PC-9 (cell line): ENCODE results near the gene EXOC4. TPM values are rescaled to one million over a fixed set of nuclear protein-coding genes. Genes with fewer than 3 reads are reported as not detected.

ENCODE experiments used
- BruUV-seq: library from RNA; stranded (reverse); fragments of 400-500 nt; replicated peaks from 2 replicates; lab custom pipeline; 2021; lab: Mats Ljungman, UMichigan
- CTCF ChIA-PET: fragments of 300-600 bp; sonication (Branson Sonifier 250); formaldehyde crosslinking; loops from one replicate; lab custom pipeline; 2022; ENCODE audit warnings: antibody characterized with exemption; lab: Charles Lee
- POLR2A ChIA-PET: fragments of 300-600 bp; sonication (Branson Sonifier 250); formaldehyde crosslinking; loops from one replicate; lab custom pipeline; 2022; ENCODE audit warnings: antibody characterized with exemption; ENCODE audit not compliant: unreplicated experiment; lab: Charles Lee
- DNase-seq, 2 experiments: peaks; one replicate each; pipeline versions ENCODE4 v3.0.0 to v3.0.0-alpha.2; 2015 to 2022; ENCODE audit warnings: mixed read lengths in 1 of 2
- H2AFZ ChIP-seq: fragments of 200-600 bp; sonication (generic); 2 replicates; pipeline ENCODE4 v1.8.1; 2017; ENCODE audit warnings: antibody characterized with exemption
- H3F3A ChIP-seq: fragments of 200-600 bp; sonication (generic); 2 replicates; pipeline ENCODE4 v1.8.1; 2017; ENCODE audit warnings: antibody characterized with exemption, mild to moderate bottlenecking, low read depth; ENCODE audit not compliant: insufficient read depth
- H3K27ac ChIP-seq: fragments of 200-600 bp; sonication (generic); 2 replicates; pipeline ENCODE4 v1.6.1; 2016; ENCODE audit warnings: mixed run types
- H3K27me3 ChIP-seq: fragments of 200-600 bp; sonication (generic); 2 replicates; pipeline ENCODE4 v1.6.1; 2016; ENCODE audit warnings: low read depth, mixed run types; ENCODE audit not compliant: insufficient read depth
- H3K36me3 ChIP-seq: fragments of 200-600 bp; sonication (generic); 2 replicates; pipeline ENCODE4 v1.6.1; 2016; ENCODE audit warnings: low read depth, mixed run types
- H3K4me1 ChIP-seq: fragments of 200-600 bp; sonication (generic); replicated peaks from 2 replicates; pipeline ENCODE4 v1.6.1; 2016; ENCODE audit warnings: mixed run types; ENCODE audit not compliant: insufficient read depth
- H3K4me2 ChIP-seq: fragments of 200-600 bp; sonication (generic); 2 replicates; pipeline ENCODE4 v1.6.1; 2017; ENCODE audit warnings: mixed run types
- H3K4me3 ChIP-seq: fragments of 200-600 bp; sonication (generic); 2 replicates; pipeline ENCODE4 v1.6.1; 2016; ENCODE audit warnings: mixed run types
- H3K79me2 ChIP-seq: fragments of 200-600 bp; sonication (generic); 2 replicates; pipeline ENCODE4 v1.6.1; 2017; ENCODE audit warnings: low read depth, mixed run types
- H3K9me2 ChIP-seq: fragments of 200-600 bp; sonication (generic); 2 replicates; pipeline ENCODE4 v1.8.1; 2017; ENCODE audit warnings: mild to moderate bottlenecking; ENCODE audit not compliant: insufficient read depth
- H3K9me3 ChIP-seq: fragments of 200-600 bp; sonication (generic); 2 replicates; pipeline ENCODE4 v1.8.1; 2016; ENCODE audit warnings: low read depth; ENCODE audit not compliant: insufficient read depth
- H4K20me1 ChIP-seq: fragments of 200-600 bp; sonication (generic); 2 replicates; pipeline ENCODE4 v1.8.1; 2017; ENCODE audit not compliant: insufficient read depth
- CTCF ChIP-seq: fragments of 200-600 bp; sonication (generic); conservative IDR thresholded peaks from 2 replicates; pipeline ENCODE4 v1.6.1; 2017; ENCODE audit warnings: mixed run types, antibody characterized with exemption, mild to moderate bottlenecking, moderate library complexity
- EZH2 ChIP-seq: fragments of 200-600 bp; sonication (generic); IDR thresholded peaks from 2 replicates; pipeline ENCODE4 v1.8.0; 2017; ENCODE audit warnings: antibody characterized with exemption, low read depth
- intact Hi-C: fragments of 100-400 bp; cut with micrococcal nuclease; formaldehyde crosslinking; loops from one replicate; pipeline ENCODE4 v1.10.0; 2022; ENCODE audit not compliant: unreplicated experiment
- total RNA-seq: library from RNA; stranded (reverse); gene quantifications from 2 replicates; pipeline ENCODE4 v1.2.3, GENCODE V29; 2021

Gene EXOC4
- total RNA-seq, 1 experiment from 2014 or later, result 101 TPM

- Histone ChIP-seq H3K4me1 (no peaks in the 10 kb centered on the region), H2AFZ (no peak overlapping the region), H3K36me3 (no peaks in the 10 kb centered on the region), H3K9me3 (no peaks in the 10 kb centered on the region), H3K4me3 (no peak overlapping the region), H3K27me3 (no peaks in the 10 kb centered on the region), H3K4me2 (no peak overlapping the region), H4K20me1 (no peaks in the 10 kb centered on the region), H3F3A (no peaks in the 10 kb centered on the region), H3K79me2 (no peaks in the 10 kb centered on the region), H3K27ac (no peak overlapping the region), H3K9me2 (no peaks in the 10 kb centered on the region)
- ChIA-PET CTCF (no interaction called here), POLR2A (no interaction called here)
- BruUV-seq, result no TSS peak
- intact Hi-C loops, result loop anchor here (10.0 kb wide), 1 partner anchor 604 kb away; the partner anchor contains the start of gene EXOC4
- no peak for DNase-seq
- TF ChIP-seq EZH2 (no peak), CTCF (no peak)
Measured at GRCh38 chr7:133859231-133859630, 606.4 kb downstream of the EXOC4 start.

GRCh38 chr7:133859871-133860450, 607.1 kb downstream of the EXOC4 start:
- Histone ChIP-seq H4K20me1 (no peaks in the 10 kb centered on the region), H3F3A (no peaks in the 10 kb centered on the region), H2AFZ (no peak overlapping the region), H3K4me1 (no peaks in the 10 kb centered on the region), H3K4me2 (no peak overlapping the region), H3K9me2 (no peaks in the 10 kb centered on the region), H3K9me3 (no peaks in the 10 kb centered on the region), H3K79me2 (no peaks in the 10 kb centered on the region), H3K27me3 (no peaks in the 10 kb centered on the region), H3K27ac (no peak overlapping the region), H3K4me3 (no peak overlapping the region), H3K36me3 (no peaks in the 10 kb centered on the region)
- intact Hi-C loops, result loop anchor here (10.0 kb wide), 1 partner anchor 605 kb away; the partner anchor contains the start of gene EXOC4
- TF ChIP-seq EZH2 (no peak), CTCF (no peak)
- ChIA-PET POLR2A (no interaction called here), CTCF (no interaction called here)
- DNase-seq, result no peak
- BruUV-seq, result no TSS peak

- no peaks in the 10 kb centered on the region for H3K79me2 ChIP-seq
- no peak overlapping the region for H3K4me2 ChIP-seq
- H3K9me2 ChIP-seq, result no peaks in the 10 kb centered on the region
- BruUV-seq, result no TSS peak
- H3K9me3 ChIP-seq, result no peaks in the 10 kb centered on the region
- H3K27ac ChIP-seq, result no peak overlapping the region
- no peaks in the 10 kb centered on the region for H3K36me3 ChIP-seq
- POLR2A ChIA-PET, result no interaction called here
- no peaks in the 10 kb centered on the region for H3K4me1 ChIP-seq
- no peaks in the 10 kb centered on the region for H3F3A ChIP-seq
- no peak overlapping the region for H3K4me3 ChIP-seq
- H2AFZ ChIP-seq, result no peak overlapping the region
- H3K27me3 ChIP-seq, result no peaks in the 10 kb centered on the region
- CTCF ChIA-PET, result no interaction called here
- H4K20me1 ChIP-seq, result no peaks in the 10 kb centered on the region
- TF ChIP-seq CTCF (no peak), EZH2 (no peak)
- DNase-seq, result no peak
- intact Hi-C loops, result no loop called here
Measured at GRCh38 chr7:133860628-133861335, 607.9 kb downstream of the EXOC4 start.
